UCSD-AML1 (cell line): ENCODE results near the gene CFAP161.

Experiments
- DNase-seq: peaks from one replicate; lab custom pipeline; 2025; ENCODE audit not compliant: unreplicated experiment; lab: John Stamatoyannopoulos, UW

The CFAP161 gene

GRCh38 chr15:81133782-81134461 is at the start of gene CFAP161:
CFAP161 (plus strand) TSS chr15:81134270; CDS start chr15:81134330, 60 bp downstream.
- DNase-seq, result no peak

GRCh38 chr15:81084716-81085115 is 49.4 kb upstream of the CFAP161 start:
- no peak for DNase-seq

DNA sequence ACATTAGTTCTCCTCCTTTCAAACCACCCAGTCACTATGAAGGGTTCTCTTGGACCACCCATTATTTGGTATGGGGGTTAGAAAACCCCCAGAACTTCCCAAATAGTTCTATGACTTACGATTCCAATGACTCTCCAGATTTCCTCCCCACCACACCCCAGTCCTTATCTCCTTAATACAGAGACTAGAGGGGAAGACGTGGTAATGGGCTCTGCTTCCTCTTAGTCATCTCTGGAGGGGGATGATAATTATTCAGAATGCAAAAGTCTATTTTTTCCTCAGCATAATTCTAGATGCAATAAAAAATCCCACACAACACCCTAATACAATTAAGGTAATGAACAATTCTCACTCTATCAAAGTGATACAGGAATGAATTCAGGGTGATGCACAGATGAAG is 48.9 kb upstream of the CFAP161 start:
- no peak for DNase-seq

- DNase-seq, result no peak
Observed at GRCh38 chr15:81085898-81086297, 48.2 kb upstream of the CFAP161 start.

DNA sequence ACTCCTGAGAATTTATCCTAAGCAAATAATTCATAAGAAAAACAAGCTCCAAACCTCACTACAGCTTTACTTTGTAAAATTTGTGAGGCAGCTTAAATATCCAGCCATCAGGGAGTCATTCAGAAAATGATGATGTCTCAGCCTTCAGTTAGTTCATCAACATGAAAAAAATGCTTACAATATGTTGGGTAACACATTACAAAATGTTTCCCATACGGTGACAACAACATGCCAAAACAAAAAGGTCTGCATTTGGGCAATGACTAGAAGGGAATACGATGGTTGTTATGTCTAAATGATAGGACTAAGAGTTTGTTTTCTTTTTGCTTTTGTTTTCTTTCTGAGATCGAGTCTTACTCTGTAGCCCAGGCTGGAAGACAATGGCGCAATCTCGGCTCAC is 47.0 kb upstream of the CFAP161 start:
- no peak for DNase-seq

- DNase-seq, result no peak
Observed at GRCh38 chr15:81087694-81088093, 46.4 kb upstream of the CFAP161 start.

DNA sequence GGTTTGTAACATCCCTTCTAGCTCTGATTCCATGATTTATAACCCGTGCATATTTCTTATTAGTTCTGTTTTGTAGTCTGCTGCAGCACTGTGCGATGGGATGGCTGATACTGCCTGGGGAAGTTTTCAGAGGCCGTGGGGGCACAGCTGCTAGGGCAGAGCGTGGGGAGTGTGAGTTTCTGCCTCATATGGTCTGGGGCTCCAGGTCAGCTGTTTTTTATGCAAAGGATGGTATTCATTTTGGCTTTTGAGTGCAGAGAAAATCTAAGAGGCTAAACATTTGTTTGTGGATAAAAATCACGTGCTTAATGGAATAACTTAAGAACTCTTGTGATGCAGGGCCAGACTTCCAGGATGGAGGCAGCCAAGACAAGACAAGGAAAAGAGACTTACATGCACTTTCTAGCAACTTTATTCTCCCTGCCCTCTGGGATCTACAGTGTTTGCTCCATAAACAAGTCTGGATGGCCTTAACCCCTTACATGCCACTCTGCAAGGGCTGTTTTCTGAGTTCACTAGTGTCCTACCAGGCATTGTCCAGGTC is 45.5 kb upstream of the CFAP161 start:
- no peak for DNase-seq

GRCh38 chr15:81091889-81092558 is 42.0 kb upstream of the CFAP161 start:
- DNase-seq, result no peak

GRCh38 chr15:81092559-81092902 is 41.5 kb upstream of the CFAP161 start:
- DNase-seq, result peak; percentile 36

GRCh38 chr15:81093961-81094360 is 40.1 kb upstream of the CFAP161 start:
- no peak for DNase-seq

DNA sequence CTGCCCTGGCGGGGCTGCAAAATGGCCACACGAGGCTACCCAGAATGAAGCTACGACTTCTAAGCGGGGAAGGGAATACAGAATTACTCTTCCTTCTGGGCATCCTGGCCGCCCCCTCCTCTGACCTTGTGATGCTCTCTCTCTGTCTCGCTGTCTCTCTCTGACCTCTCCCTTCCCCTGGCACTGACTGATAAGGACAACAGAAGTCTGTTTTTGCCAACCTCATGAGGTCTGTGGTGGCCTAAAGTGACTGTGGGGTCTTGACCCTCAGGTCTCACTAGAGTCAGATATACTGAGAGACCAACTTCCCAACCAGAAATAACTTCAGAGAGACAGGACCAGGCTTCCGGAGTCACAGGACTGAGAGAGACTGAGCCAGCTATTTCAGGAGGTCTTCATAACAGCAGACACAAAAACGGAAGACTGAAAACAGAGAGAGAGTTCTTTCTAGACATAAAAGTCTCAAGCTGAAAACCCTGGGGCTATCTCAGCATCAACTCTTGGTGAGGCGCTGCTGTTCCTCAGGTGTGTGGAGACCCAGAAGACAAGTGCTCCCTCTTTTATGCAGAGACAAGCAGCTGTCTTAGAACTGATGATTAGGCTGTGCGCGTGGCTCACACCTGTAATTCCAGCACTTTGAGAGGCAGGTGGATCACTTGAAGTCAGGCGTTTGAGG is 38.2 kb upstream of the CFAP161 start:
- peak; percentile 44 for DNase-seq

DNA sequence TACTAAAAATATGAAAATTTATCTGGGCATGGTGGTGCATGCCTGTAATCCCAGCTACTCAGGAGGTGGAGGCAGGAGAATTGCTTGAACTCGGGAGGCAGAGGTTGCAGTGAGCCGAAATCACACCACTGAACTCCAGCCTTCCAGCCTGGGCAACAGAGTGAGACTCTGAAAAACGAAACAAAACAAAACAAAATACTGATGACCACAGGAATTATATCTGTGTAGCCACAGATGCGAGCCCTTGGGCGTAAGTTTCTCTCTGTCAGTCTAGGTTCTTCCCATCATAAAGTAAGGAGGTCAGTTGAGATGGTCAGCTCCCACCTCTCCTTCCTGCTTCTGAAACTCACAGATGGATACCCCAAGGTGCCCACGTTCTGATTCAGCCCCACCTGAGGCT is 37.7 kb upstream of the CFAP161 start:
- no peak for DNase-seq

GRCh38 chr15:81097116-81097889 is 36.8 kb upstream of the CFAP161 start:
- DNase-seq, result no peak

DNA sequence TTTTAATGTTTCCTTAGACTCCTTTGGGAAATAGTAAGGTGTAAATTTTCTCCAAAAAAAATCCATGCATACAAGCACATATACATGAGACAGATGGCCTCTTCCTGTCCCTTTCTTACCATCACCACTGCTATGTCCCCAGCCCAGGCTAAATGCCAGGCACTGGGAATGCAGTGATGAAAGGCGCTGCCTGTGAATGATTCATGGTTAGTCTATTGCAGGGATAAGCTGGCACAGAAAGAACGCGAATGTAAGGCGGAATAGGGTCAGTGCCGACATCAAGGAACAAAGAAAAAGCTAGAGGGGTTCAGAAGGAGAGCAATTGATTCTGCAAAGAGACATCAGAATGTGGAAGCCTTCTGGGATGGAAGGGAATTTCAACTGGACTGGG is 36.2 kb upstream of the CFAP161 start:
- DNase-seq, result no peak

GRCh38 chr15:81098349-81098748 is 35.7 kb upstream of the CFAP161 start:
- DNase-seq, result no peak

DNA sequence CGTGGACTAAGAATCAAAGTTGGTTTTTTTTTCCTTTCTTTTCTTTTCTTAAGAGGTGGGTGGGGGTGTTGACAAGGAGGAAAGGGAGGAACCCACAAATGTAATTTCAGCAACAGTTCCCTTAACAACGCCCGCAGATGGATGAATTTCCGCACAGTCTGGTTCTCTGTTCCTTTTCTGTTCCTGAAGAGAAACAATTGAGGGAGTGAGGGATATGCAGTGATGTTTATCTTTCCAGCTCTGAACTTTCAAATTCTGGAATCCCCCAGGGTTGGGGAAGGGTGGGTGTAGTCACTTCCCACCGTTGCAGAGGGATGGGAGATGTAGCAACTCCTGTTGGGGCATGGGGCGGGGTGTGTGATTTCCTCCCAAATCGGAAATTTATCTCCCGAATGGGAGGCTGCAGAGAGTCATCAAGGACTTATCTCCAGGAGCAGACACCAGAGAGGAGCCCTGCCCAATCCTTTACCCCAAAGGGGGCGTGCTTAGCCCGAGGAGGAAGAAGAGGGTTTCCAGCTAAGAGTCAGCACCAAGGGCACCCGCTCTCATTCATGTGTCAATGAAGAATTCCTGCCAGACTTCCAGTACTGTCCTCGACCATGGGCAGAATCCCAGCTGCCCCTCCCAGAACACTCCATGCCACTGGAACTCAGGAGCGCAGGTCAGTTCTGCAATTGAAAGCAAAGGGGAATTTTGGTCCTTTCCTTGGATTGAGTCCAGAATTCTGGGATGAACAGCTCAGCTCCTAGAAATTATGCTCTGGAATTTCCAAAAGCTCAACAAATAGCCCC is 35.0 kb upstream of the CFAP161 start:
- DNase-seq, result peak; percentile 85

DNA sequence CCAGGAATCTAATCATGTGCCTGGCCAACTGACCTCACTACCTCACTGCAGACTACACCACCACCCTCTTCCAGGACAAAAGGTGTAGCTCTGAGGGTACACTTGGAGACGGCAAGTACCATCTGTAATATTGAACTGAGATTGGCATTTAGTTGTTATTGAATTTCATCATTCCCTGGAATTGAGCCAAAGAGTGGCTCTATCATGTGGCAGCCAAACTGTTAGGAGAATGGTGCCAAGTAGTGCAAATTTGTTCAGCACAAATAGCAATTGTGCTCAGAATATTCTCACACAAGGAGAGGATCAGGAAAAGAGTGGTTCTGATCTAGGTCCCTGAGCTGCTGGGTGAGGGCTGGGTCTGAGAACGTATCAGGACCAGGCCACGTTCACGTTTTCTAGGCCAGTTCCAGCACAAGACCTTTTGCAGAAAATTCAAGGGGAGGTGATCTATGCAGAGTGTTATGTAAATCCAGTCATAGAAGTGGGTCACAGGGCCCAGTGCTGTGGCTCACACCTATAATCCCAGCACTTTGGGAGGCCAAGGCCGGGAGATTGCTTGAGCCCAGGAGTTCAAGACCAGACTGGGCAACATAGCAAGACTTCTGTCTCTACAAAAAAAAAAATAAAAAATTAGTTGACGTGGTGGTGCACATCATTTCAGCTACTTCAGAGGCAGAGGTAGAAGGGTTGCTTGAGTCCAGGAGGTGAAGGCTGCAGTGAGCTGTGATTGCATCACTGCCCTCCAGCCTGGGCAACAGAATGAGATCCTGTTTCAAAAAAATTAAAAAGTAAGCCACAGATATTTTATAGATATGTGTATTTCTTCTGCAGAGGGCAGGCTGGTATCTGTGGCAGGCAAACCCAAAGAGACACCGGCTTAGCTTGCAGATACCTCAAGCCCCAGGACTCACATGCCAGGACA is 31.9 kb upstream of the CFAP161 start:
- DNase-seq, result no peak

DNA sequence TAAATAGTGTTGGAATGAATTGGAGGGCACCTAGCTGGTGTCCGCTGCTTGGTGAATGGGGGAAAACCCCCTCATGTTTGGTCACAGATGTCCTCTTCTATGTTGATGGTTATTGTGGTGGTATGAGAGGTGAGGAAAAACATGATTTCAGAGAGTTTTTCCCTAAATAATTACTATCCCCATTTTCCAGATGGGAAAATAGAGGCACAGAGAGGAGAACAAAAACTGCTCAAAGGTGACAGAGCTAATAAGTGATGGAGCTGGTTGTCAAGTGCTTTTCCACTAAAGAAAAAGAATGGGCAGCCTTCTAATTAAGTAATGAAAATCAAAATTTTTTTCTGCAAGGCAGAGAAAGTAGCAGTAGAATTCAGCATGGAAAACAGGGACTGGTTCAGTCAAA is 30.2 kb upstream of the CFAP161 start:
- no peak for DNase-seq

DNA sequence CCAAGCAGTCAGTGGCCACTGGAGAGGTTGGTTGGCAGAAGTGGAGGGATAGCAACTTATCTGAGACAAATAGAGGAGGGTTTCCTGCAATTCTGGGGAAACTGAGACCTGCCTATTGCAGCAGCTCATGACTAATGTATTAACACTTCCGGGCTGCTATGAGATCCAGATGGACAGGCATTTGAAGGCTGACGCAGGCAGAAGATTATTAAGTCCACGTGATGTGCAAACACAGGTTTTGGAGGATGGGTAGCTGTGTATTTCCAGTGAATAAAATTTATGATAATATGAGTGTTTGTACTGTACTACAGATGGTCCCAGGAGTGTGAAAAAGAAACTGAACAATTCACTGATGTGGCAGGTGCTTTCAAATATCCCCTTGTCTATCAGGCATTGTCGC is 28.5 kb upstream of the CFAP161 start:
- DNase-seq, result no peak
